NCI-H1092 treated with DMSO at 0.1 percent for 48 hours (cell line): ENCODE results near the gene SMPDL3B.

Experiments
- DNase-seq: peaks from one replicate; lab custom pipeline; 2025; lab: John Stamatoyannopoulos, UW

SMPDL3B gene

DNA sequence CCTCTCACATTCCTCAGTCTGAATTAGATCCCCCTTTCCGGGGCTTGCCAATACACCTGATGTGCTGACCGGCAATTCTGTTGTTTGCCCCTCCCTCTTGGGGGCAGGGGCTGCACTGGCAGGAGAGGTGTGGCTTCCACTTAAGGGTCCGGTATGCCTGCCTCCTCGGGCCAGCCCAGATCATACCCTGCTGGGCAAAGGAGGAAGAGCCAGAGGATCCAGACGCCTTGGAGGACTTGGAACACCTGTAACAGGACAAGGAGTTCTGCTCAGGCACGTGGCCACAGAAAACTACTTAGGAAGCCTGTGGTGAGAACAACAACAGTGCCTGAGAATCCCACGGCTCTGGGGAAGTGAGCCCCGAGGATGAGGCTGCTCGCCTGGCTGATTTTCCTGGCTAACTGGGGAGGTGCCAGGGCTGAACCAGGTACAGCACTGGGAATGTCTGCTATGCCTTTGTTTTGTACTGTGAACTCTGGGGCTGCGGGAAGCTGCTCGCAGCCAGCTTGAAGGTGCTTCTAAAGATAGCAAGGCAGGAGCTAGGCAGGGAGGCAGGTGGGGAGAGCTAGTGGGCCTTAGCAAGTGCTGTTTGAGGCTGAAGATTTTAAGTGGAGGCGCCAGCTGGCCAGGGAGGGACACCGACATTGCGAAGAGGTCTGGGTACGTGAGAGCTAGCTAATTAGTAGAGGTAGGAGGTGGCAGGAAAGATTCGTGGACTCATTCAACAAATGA, at the start of gene SMPDL3B:
Gene SMPDL3B, plus strand, starts transcription at position 183 of the 732 bp plus-strand sequence. Its CDS starts 184 bp downstream, at position 367.
- no peak for DNase-seq

DNA sequence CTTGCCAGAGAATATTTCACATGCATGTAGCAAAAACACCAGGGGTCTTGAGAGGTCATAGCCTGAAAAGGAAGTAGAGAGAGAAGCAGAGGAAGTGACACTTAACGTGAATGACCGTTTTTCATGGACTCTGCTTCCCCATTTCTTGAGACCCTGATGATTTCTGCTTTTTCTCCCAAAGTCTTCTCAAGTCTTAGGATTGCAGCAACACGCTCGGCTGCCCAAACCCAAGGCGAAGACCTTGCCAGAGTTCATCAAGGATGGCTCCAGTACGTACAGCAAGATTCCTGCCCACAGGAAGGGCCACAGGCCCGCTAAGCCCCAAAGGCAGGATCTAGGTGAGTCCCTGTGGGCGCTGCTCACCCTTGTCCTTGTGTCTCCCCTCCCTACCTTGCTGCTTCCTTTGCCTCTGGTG, 49.7 kb upstream of the SMPDL3B start:
- DNase-seq, result no peak

DNA sequence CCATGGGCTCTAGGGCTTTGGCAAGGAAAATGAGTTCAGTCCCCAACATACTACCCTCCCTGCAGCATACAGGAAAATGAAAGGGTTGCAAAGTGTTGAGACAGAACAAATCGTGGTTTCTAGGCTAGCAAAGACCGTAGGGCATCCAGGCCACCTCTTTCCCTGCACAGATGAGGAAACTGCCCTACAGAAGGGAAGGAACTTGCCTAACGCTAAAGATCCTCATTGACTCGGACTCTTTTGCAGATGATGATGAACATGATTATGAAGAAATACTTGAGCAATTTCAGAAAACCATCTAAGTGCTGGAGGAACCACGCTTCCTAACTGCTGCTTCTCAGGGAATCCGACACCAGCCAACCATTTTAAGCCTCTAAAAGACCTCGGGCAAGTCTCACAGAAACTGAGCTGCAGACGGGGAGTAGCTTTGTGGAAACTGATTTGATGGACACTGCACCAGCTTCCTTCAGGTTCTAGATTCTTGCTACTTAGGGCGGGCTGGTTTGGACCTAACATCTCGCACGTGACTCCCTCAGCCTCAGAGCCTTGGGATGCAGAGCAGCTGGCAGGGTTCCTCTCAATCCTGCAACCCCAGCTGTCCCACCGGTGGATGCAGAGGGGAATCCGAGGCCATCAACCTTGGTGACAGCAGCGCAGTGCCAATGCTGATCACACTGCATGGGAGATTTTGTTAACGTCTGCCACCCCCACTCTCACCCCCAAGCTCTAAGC, 49.0 kb upstream of the SMPDL3B start:
- DNase-seq, result no peak

DNA sequence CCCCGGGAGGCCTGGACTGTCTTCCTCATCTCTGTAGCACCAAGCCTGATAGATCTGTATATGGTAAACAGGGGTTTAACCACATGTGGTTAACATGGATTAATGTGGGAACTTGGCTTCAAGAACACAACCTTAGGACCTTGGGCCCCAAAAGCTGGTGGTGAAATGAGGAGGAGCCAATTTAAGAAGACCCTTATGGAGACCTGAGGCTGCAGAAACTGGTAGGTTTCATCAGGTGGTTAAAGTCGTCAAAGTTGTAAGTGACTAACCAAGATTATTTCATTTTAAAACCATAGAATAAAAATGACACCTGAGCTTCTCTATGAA, 48.5 kb upstream of the SMPDL3B start:
- DNase-seq, result no peak

DNA sequence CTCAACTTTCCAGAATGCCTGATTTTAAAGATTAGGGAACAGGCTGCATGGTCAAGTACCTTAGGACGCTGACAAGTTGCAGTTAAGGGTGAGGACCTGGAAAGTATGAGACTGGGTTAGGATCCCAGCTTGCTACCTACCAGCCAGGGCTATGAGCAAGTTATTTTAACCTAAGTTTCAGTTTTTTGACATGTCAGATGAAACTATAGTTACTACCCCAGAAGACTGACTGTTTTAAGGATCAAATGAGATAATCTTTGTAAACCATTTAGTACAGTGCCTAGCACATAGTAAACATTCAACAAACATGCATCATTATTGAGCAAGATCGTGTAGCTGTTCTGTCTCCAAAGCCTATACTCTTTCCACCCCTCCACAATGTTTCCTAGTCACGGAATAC, 48.1 kb upstream of the SMPDL3B start:
- DNase-seq, result no peak

- no peak for DNase-seq
These were observed 47.4 kb upstream of the SMPDL3B start for GRCh38 chr1:27887215-27888021.

- no peak for DNase-seq
These were observed 45.3 kb upstream of the SMPDL3B start for GRCh38 chr1:27889506-27889905.

DNA sequence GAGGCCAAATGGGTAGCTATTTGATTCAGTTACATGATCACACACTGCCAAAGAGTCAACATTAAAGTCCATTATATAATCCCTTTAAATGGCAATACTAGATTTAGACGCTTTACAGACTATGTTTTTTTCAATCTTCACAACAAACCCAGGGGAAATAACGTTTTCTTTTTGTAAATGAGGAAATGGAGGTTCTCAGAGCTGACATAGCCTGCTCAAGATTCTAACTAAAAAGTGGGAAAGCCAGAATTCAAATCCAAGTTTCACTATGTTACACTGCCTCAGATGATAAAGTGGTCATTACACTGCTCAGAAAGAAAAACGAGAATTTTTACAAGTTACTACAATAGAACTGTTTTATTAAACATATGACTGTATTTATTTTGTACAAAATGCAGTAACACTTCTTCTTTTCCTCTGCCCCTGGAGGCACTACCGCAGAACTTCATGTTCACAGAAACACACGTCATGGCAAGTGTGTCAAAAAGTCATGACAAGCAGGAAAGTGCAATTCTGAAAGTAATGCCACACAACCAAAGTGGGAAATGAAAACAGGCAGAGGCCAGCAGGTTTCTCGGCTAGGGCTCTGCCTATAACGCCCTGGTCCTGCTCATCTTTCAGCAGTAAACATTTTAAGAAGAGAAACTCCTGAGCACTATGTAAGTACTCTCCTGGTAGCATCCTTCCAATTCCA, 43.5 kb upstream of the SMPDL3B start:
- DNase-seq, result no peak

GRCh38 chr1:27894521-27894920, 40.3 kb upstream of the SMPDL3B start:
- DNase-seq, result no peak

DNA sequence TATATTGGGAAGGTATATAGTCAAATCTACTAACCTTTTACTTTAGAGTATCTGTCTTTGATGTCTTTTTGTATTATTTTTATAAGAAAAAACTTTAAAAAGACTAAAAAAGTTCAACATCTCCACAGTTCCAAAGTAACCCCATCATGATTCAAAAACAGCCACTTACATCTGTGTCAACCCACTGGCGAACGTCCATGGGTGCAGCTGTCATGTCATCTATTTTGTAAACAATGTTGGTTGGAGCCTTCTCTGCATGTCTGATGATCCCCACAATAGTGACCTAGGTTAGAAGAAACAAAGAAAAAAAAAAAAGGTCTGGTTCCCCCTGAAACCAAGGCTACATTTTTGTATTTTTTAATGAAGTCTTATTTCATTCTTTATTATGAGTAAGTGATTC, 28.0 kb upstream of the SMPDL3B start:
- no peak for DNase-seq

DNA sequence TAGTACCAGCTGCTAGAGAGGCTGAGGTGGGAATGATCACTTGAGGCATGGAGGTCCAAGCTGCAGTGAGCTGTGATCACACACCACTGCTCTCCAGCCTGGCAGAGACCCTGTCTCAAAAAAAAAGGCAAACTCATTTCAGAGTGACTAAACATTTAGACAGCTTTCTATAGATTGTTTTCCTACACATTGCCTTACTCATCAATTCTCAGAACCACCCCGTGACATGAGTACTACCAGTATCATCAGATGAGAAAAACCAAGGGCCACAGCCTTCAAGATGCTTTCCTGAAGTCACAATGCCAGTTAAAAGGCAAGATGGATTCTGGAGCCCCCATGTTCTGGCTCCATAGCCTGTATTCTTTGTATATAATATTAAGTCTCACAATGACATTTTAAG, 22.4 kb upstream of the SMPDL3B start:
- DNase-seq, result no peak

DNA sequence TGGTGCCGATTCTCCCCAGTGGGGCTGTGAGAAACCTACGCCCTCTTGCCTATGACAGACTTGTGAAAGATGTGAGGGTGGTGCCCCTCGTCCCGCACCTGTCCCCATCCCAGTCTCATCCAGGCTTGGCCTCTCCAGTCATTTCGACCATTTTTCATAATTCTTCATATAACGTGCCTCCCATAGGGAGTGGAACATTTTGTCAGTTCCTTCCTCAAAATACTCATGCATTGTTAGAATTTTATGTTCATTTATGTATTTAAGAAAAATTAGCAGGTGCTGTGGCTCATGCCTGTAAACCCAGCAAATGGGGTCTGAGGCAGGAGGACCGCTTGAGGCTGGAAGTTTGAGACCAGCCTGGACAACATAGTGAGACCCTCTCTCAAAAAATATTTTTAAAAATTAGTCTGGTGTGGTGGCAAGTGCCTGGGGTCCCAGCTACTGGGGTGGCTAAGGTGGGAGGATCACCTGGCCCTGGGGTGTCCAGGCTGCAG, 19.7 kb upstream of the SMPDL3B start:
- DNase-seq, result no peak

GRCh38 chr1:27922272-27922671, 12.5 kb upstream of the SMPDL3B start:
- DNase-seq, result no peak

GRCh38 chr1:27928216-27928954, 6.4 kb upstream of the SMPDL3B start:
- no peak for DNase-seq

DNA sequence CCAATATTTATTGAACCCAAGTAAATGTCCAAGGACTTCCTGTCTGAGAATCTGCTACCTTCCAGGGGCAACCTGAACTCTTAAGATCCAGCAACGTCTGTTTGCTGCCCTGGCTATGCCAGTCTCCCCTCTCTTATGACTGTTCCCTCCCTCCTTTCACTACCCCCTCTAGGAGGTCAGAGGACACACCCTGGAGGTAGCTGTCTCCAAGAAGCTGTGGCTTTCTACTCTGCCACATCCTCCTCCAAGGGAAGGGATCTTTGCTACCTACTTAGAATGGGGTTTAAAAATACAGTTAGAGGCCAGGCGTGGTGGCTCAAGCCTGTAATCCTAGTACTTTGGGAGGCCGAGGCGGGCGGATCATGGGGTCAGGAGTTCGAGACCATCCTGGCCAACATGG, 3.6 kb upstream of the SMPDL3B start:
- DNase-seq, result no peak

DNA sequence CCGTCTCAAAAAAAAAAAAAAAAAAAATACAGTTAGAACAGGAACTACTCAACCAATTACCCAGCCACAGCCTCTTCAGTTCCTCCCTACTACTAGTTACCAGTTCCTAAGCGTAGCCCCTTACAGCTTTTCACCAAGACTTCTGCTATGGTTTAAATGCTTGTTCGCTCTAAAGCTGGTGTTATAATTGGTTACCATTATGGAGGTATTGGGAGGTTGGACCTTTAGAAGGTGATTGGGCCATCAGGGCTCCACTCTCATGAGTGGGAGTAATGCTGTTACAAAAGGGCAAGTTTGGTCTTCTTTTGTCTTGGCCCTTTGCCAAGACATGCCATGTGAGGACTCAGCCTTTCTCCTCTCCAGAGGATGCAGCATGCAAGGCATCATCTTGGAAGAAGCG, 3.0 kb upstream of the SMPDL3B start:
- no peak for DNase-seq

GRCh38 chr1:27935721-27936120, 921 bp downstream of the SMPDL3B start:
- no peak for DNase-seq

DNA sequence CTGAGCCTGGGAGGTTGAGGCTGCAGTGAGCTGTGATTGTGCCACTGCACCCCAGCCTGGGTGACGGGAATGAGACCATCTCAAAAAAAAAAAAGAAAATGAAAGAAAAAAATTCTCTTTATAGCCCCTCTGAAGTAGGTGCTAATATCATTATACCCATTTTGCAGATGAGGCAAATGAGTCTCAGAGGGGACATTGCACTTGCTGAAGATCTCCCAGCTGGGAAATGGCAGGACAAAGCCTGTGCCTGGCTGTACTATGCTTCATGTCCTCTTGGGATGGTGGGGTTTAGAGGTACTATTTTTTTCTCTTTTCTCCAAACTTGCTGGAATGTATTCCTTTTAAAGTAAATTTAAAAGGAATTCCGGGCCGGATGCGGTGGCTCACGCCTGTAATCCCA, 1.6 kb downstream of the SMPDL3B start:
- no peak for DNase-seq

GRCh38 chr1:27937524-27937836, 2.7 kb downstream of the SMPDL3B start:
- no peak for DNase-seq

DNA sequence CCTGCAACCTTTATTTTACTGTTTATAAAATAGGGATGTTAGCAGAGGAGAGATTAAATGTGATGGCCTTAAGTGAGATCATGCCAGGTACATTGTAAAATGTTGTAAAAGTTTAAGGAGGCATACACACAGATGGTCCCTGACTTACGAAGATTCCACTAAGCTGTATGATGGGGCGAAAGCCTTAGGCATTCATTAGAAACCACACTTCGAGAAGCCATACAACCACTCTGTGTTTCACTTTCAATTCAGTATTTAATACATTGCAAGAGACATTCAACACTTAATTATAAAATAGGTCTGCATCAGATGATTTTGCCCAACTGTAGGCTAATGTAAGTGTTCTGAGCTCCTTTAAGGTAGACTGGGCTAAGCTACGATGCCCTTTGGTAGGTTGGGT, 3.7 kb downstream of the SMPDL3B start:
- DNase-seq, result no peak

DNA sequence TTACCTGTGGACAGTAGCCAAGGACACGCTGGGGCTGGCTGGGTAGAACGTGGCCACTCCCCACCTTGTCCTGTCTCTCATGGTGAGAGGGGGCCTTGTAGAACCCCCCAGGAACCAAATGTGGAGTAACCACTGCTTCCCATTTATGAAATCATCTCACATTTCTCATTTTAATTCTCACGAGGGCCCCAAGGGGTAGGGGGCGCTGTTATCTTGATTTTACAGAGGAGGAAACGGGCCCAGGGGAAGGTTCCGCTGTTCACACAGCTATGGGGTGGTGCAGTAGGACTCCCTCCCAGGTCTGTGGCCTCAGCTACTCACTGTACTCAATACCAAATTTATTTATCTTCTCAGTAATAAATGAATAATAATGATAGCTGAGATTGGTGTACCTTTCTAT, 5.5 kb downstream of the SMPDL3B start:
- DNase-seq, result no peak
